Measurements from ENCODE around the gene TBC1D22A. TPM values are rescaled to one million over a fixed set of nuclear protein-coding genes. Genes with fewer than 3 reads are reported as not detected.

The TBC1D22A gene
- total RNA-seq, 1 experiment from 2014 or later, result 20.9 TPM

DNA sequence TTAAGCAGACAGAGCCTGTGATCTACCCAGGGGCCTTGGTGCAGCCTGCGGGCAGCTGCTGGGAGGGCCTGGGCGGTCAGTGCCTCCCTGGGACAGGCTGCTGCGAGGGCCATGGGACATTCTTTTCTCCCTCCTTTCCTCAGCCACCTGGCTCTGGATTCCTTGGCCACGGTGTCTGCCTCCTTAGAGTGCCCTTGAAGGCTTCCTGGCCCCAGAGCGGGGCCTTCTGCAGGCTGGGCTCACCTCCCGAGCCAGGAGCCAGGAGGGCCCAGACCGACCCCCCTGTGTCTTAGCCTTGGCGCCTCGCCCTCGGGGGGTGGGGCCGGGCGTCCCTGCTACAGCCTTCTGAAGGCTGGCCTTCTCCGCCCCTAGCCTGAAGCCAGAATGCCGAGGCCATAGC, 231.2 kb downstream of the TBC1D22A start:
- no peak for ATAC-seq
- no peak overlapping the region for H3K9ac ChIP-seq (ENCODE audit: low read length)
- ChIA-PET CTCF (no interaction called here), POLR2A (no interaction called here), RAD21 (ENCODE audit: low non-redundant PET in 1 of 2, low total read pairs in 2 of 2, uncharacterized antibody in 2 of 2, unreplicated experiment in 2 of 2) (no interaction called here)
- H3K9me3 ChIP-seq (ENCODE audit: control insufficient read depth in 1 of 2, insufficient read depth in 1 of 2, low read depth in 1 of 2, low read length in 2 of 2), result no peaks in the 10 kb centered on the region
- peaks cover 0 to under 1% of the 10 kb centered on the region in 2 experiments; a peak in 1 of 4 replicates for H3K4me1 ChIP-seq (ENCODE audit: control insufficient read depth in 1 of 2, insufficient read depth in 2 of 2, low read length in 2 of 2)
- H3K27ac ChIP-seq (ENCODE audit: low read depth, low read length), result no peak overlapping the region
- no peak overlapping the region for H3K4me3 ChIP-seq (replicated peaks in 1 of 2; ENCODE audit: low read depth in 1 of 2, low read length in 2 of 2)
- no peaks in the 10 kb centered on the region for H3K27me3 ChIP-seq (ENCODE audit: insufficient read depth, low read length)
- BruUV-seq (replicated peaks), result no TSS peak
- TF ChIP-seq YY1 (IDR thresholded peaks at IDR 0.05; ENCODE audit: extremely low read depth, insufficient replicate concordance, low read depth, low read length) (no peak), SP1 (IDR thresholded peaks at IDR 0.05; ENCODE audit: low read depth) (no peak), JUND (IDR thresholded peaks at IDR 0.05) (no peak)
- TF ChIP-seq, protein P1, sequence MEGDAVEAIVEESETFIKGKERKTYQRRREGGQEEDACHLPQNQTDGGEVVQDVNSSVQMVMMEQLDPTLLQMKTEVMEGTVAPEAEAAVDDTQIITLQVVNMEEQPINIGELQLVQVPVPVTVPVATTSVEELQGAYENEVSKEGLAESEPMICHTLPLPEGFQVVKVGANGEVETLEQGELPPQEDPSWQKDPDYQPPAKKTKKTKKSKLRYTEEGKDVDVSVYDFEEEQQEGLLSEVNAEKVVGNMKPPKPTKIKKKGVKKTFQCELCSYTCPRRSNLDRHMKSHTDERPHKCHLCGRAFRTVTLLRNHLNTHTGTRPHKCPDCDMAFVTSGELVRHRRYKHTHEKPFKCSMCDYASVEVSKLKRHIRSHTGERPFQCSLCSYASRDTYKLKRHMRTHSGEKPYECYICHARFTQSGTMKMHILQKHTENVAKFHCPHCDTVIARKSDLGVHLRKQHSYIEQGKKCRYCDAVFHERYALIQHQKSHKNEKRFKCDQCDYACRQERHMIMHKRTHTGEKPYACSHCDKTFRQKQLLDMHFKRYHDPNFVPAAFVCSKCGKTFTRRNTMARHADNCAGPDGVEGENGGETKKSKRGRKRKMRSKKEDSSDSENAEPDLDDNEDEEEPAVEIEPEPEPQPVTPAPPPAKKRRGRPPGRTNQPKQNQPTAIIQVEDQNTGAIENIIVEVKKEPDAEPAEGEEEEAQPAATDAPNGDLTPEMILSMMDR (IDR thresholded peaks at IDR 0.05 in 2 of 3, conservative IDR thresholded peaks at IDR 0.05 in 1 of 3; ENCODE audit: borderline replicate concordance in 1 of 3, insufficient read depth in 1 of 3, low read depth in 2 of 3, low read length in 2 of 3), result no peak
- no peaks in the 10 kb centered on the region for H4K20me1 ChIP-seq (ENCODE audit: insufficient read depth)
- H3K9me2 ChIP-seq (ENCODE audit: insufficient read depth), result no peaks in the 10 kb centered on the region
- H3K79me2 ChIP-seq (ENCODE audit: insufficient read depth, low read length), result no peaks in the 10 kb centered on the region
- no peak overlapping the region for H2AFZ ChIP-seq (ENCODE audit: low read depth, low read length, poor library complexity, severe bottlenecking)
- H3K36me3 ChIP-seq (ENCODE audit: control insufficient read depth in 1 of 2, insufficient read depth in 2 of 2, low read length in 2 of 2), result no peaks in the 10 kb centered on the region
- intact Hi-C loops (cut with micrococcal nuclease), result no loop called here
- no peak overlapping the region for H3K4me2 ChIP-seq (ENCODE audit: low read length)
- no peak for DNase-seq (ENCODE audit: low read depth, low spot score)

DNA sequence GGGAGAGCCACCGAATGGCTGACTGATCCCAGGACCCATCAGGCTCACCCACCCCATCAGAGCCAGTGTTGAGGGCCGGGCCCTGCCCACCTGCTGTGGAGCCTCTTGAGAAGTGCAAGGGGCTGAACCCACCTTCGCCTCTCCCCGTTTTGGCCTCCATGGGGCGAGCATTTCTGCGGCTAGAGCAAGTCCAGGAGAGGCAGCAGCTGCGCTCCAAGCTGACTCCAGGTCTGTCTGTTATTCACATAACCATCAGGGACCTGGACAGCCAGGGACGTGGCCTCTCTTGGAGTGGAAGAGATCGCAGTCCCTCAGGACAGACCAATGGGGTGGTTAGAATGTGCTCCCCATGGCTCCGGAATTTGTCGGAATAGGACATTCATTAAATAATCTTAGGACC, 231.8 kb downstream of the TBC1D22A start:
- Histone ChIP-seq H3K9me2 (ENCODE audit: insufficient read depth) (no peaks in the 10 kb centered on the region), H4K20me1 (ENCODE audit: insufficient read depth) (no peaks in the 10 kb centered on the region), H3K27ac (ENCODE audit: low read depth, low read length) (no peak overlapping the region), H3K9ac (ENCODE audit: low read length) (no peak overlapping the region), H2AFZ (ENCODE audit: low read depth, low read length, poor library complexity, severe bottlenecking) (no peak overlapping the region), H3K4me1 (ENCODE audit: control insufficient read depth in 1 of 2, insufficient read depth in 2 of 2, low read length in 2 of 2) (peaks cover 0 to 7% of the 10 kb centered on the region in 2 experiments; a peak in 2 of 4 replicates), H3K9me3 (ENCODE audit: control insufficient read depth in 1 of 2, insufficient read depth in 1 of 2, low read depth in 1 of 2, low read length in 2 of 2) (no peaks in the 10 kb centered on the region), H3K27me3 (ENCODE audit: insufficient read depth, low read length) (no peaks in the 10 kb centered on the region), H3K79me2 (ENCODE audit: insufficient read depth, low read length) (no peaks in the 10 kb centered on the region), H3K4me3 (replicated peaks in 1 of 2; ENCODE audit: low read depth in 1 of 2, low read length in 2 of 2) (no peak overlapping the region), H3K4me2 (ENCODE audit: low read length) (no peak overlapping the region), H3K36me3 (ENCODE audit: control insufficient read depth in 1 of 2, insufficient read depth in 2 of 2, low read length in 2 of 2) (no peaks in the 10 kb centered on the region)
- POLR2A ChIA-PET, result no interaction called here
- CTCF ChIA-PET, result no interaction called here
- no peak for TF ChIP-seq ZNF274 (IDR thresholded peaks at IDR 0.05; ENCODE audit: low read depth, low read length)
- TF ChIP-seq EGR1 (IDR thresholded peaks at IDR 0.05; ENCODE audit: low read depth), result no peak
- TF ChIP-seq EZH2 (IDR thresholded peaks at IDR 0.05), result no peak
- TF ChIP-seq, protein P2, sequence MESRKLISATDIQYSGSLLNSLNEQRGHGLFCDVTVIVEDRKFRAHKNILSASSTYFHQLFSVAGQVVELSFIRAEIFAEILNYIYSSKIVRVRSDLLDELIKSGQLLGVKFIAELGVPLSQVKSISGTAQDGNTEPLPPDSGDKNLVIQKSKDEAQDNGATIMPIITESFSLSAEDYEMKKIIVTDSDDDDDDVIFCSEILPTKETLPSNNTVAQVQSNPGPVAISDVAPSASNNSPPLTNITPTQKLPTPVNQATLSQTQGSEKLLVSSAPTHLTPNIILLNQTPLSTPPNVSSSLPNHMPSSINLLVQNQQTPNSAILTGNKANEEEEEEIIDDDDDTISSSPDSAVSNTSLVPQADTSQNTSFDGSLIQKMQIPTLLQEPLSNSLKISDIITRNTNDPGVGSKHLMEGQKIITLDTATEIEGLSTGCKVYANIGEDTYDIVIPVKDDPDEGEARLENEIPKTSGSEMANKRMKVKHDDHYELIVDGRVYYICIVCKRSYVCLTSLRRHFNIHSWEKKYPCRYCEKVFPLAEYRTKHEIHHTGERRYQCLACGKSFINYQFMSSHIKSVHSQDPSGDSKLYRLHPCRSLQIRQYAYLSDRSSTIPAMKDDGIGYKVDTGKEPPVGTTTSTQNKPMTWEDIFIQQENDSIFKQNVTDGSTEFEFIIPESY (IDR thresholded peaks at IDR 0.05; ENCODE audit: extremely low read depth, insufficient replicate concordance, low read length), result no peak
- TF ChIP-seq CEBPB (IDR thresholded peaks at IDR 0.05; ENCODE audit: low read depth), result no peak
- TF ChIP-seq, protein P3, sequence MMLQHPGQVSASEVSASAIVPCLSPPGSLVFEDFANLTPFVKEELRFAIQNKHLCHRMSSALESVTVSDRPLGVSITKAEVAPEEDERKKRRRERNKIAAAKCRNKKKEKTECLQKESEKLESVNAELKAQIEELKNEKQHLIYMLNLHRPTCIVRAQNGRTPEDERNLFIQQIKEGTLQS (IDR thresholded peaks at IDR 0.05), result no peak
- TF ChIP-seq JUND (IDR thresholded peaks at IDR 0.05), result no peak
- no peak for TF ChIP-seq RAD21 (IDR thresholded peaks at IDR 0.05; ENCODE audit: low read depth)
- no peak for TF ChIP-seq SP1 (IDR thresholded peaks at IDR 0.05; ENCODE audit: low read depth)
- TF ChIP-seq, protein P4, sequence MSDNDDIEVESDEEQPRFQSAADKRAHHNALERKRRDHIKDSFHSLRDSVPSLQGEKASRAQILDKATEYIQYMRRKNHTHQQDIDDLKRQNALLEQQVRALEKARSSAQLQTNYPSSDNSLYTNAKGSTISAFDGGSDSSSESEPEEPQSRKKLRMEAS (IDR thresholded peaks at IDR 0.05), result no peak
- TF ChIP-seq SIN3A (IDR thresholded peaks at IDR 0.05; ENCODE audit: low read depth), result no peak
- no peak for TF ChIP-seq SRF (IDR thresholded peaks at IDR 0.05; ENCODE audit: low read depth)
- TF ChIP-seq, protein P1 (IDR thresholded peaks at IDR 0.05 in 2 of 3, conservative IDR thresholded peaks at IDR 0.05 in 1 of 3; ENCODE audit: borderline replicate concordance in 1 of 3, insufficient read depth in 1 of 3, low read depth in 2 of 3, low read length in 2 of 3), result no peak
- ATAC-seq (no peak), DNase-seq (ENCODE audit: low read depth, low spot score) (no peak)
- no TSS peak for BruUV-seq (replicated peaks)
- RAD21 ChIA-PET (ENCODE audit: low non-redundant PET in 1 of 2, low total read pairs in 2 of 2, uncharacterized antibody in 2 of 2, unreplicated experiment in 2 of 2), result no interaction called here
- intact Hi-C loops (cut with micrococcal nuclease), result no loop called here
